ENCODE measurements around the gene PSTK. TPM values are rescaled to one million over a fixed set of nuclear protein-coding genes. Genes with fewer than 3 reads are reported as not detected.

PSTK gene
- total and polyA plus RNA-seq, 2 of the 13 experiments (the other 11 are each of a cell fraction or from before 2014, with no cell fraction given): 8.2 to 9.3 TPM

DNA sequence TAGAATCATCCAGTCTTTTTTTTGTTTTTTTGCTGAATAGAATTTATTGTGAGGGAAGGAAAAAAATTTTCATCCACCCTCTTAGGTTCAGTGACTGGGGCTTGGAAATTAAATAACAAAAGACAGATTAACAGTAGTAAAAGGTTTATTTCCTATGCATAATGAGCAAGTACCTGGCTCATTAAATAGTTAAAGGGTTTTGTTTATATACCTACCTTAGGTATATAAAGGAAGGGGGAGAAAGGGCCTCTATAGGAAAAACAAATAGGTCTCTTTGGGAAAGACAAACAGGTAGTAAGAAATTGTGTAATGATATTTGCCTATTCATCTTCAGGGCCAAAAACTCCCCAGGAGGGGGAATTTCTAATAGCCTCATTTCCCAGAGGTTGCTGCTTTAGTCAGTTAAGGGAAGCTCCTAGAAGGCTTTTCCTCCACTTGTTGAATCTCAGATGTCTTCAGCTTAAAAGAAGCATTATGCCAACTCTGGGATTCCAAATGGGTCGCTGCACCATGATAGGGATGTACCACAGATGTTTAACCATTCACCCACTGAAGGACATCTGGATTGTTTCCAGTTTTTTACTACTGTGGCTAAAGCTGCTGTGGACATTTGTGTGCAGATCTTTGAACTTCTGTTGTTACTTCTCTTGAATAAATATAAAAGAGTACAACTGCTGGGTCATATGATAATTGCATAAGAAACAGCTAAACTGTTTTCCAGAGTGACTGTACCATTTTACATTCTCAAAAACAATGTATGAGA is 39.9 kb downstream of the PSTK start (continued):
- TF ChIP-seq TCF7L2 (IDR thresholded peaks at IDR 0.05; ENCODE audit: low read depth, low read length) (peak; percentile 61; the same call in 1 of the 2 replicates), NONO (IDR thresholded peaks at IDR 0.05) (no peak), NONO (CRISPR knock-in tag; conservative IDR thresholded peaks at IDR 0.05) (peak; percentile 66; the same call in 1 of the 2 replicates), PHF8 (CRISPR knock-in tag; IDR thresholded peaks at IDR 0.05) (no peak), PHF21A (CRISPR knock-in tag; IDR thresholded peaks at IDR 0.05) (peak; percentile 69), ATF1 (CRISPR knock-in tag; IDR thresholded peaks at IDR 0.05) (peak; percentile 53; the same call in 1 of the 2 replicates), RFX5 (IDR thresholded peaks at IDR 0.05; ENCODE audit: low read depth, low read length) (no peak), EEA1 (CRISPR knock-in tag; IDR thresholded peaks at IDR 0.05; ENCODE audit: borderline replicate concordance) (no peak), ZNF614 (CRISPR knock-in tag; IDR thresholded peaks at IDR 0.05; ENCODE audit: borderline replicate concordance) (peak; percentile 83; the same call in 1 of the 2 replicates), BRD4 (CRISPR knock-in tag; IDR thresholded peaks at IDR 0.05) (no peak), RBM39 (IDR thresholded peaks at IDR 0.05; ENCODE audit: low read depth, low read length, poor library complexity, severe bottlenecking) (no peak), NCOA2 (CRISPR knock-in tag; IDR thresholded peaks at IDR 0.05) (peak; percentile 71), ZNF225 (CRISPR knock-in tag; IDR thresholded peaks at IDR 0.05) (no peak), SMAD3 (CRISPR knock-in tag; IDR thresholded peaks at IDR 0.05) (no peak), TRIM24 (CRISPR knock-in tag; IDR thresholded peaks at IDR 0.05) (no peak), SAP130 (CRISPR knock-in tag; IDR thresholded peaks at IDR 0.05; ENCODE audit: low read depth) (peak; percentile 66), MAFG (CRISPR knock-in tag; IDR thresholded peaks at IDR 0.05) (no peak), FOXC1 (CRISPR knock-in tag; IDR thresholded peaks at IDR 0.05; ENCODE audit: borderline replicate concordance) (no peak), ZNF552 (CRISPR knock-in tag; IDR thresholded peaks at IDR 0.05; ENCODE audit: borderline replicate concordance) (no peak), CCAR2 (optimal IDR thresholded peaks at IDR 0.05; ENCODE audit: low read depth, low read length) (no peak), PRPF4 (IDR thresholded peaks at IDR 0.05; ENCODE audit: low read depth, low read length, poor library complexity, severe bottlenecking) (no peak), ZFAT (CRISPR knock-in tag; conservative IDR thresholded peaks at IDR 0.05) (no peak), ZNF737 (CRISPR knock-in tag; IDR thresholded peaks at IDR 0.05; ENCODE audit: borderline replicate concordance) (no peak), ZNF557 (CRISPR knock-in tag; IDR thresholded peaks at IDR 0.05) (no peak), ERF (CRISPR knock-in tag; IDR thresholded peaks at IDR 0.05) (0 out of 2 replicates have a peak, but pooled peaks have one; percentile 18), GZF1 (CRISPR knock-in tag; IDR thresholded peaks at IDR 0.05) (no peak)
- TF ChIP-seq, protein P1, sequence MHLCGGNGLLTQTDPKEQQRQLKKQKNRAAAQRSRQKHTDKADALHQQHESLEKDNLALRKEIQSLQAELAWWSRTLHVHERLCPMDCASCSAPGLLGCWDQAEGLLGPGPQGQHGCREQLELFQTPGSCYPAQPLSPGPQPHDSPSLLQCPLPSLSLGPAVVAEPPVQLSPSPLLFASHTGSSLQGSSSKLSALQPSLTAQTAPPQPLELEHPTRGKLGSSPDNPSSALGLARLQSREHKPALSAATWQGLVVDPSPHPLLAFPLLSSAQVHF (CRISPR knock-in tag; IDR thresholded peaks at IDR 0.05): no peak
- TF ChIP-seq, protein P2, sequence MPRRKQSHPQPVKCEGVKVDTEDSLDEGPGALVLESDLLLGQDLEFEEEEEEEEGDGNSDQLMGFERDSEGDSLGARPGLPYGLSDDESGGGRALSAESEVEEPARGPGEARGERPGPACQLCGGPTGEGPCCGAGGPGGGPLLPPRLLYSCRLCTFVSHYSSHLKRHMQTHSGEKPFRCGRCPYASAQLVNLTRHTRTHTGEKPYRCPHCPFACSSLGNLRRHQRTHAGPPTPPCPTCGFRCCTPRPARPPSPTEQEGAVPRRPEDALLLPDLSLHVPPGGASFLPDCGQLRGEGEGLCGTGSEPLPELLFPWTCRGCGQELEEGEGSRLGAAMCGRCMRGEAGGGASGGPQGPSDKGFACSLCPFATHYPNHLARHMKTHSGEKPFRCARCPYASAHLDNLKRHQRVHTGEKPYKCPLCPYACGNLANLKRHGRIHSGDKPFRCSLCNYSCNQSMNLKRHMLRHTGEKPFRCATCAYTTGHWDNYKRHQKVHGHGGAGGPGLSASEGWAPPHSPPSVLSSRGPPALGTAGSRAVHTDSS (CRISPR knock-in tag; conservative IDR thresholded peaks at IDR 0.05): no peak
- TF ChIP-seq, protein P3, sequence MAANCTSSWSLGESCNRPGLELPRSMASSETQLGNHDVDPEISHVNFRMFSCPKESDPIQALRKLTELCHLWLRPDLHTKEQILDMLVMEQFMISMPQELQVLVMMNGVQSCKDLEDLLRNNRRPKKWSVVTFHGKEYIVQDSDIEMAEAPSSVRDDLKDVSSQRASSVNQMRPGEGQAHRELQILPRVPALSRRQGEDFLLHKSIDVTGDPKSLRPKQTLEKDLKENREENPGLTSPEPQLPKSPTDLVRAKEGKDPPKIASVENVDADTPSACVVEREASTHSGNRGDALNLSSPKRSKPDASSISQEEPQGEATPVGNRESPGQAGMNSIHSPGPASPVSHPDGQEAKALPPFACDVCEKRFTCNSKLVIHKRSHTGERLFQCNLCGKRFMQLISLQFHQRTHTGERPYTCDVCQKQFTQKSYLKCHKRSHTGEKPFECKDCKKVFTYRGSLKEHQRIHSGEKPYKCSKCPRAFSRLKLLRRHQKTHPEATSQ (CRISPR knock-in tag; IDR thresholded peaks at IDR 0.05; ENCODE audit: borderline replicate concordance): no peak; the same call in 1 of the 2 replicates
